Bronchial epithelial cell (primary cell): ENCODE measurements around the gene NYNRIN. TPM values are rescaled to one million over a fixed set of nuclear protein-coding genes. Genes with fewer than 3 reads are reported as not detected.
"Not testable (repeated sequence)": the region's sequence is repeated elsewhere in the genome, so short reads cannot be mapped to it uniquely, and the experiment has no call there.

Experiments
- DNase-seq: peaks from one replicate; pipeline ENCODE4 v3.0.0-alpha.2; 2010; ENCODE audit warnings: low read depth
- FAIRE-seq: peaks from 2 replicates; lab custom pipeline; 2011; peaks lifted over from hg19 to GRCh38; lab: Jason Lieb, UNC
- H3K27me3 ChIP-seq: 2 replicates; pipeline ENCODE4 v1.5.1; 2011; ENCODE audit warnings: low read length; ENCODE audit not compliant: control insufficient read depth, insufficient read depth
- H3K36me3 ChIP-seq: 2 replicates; pipeline ENCODE4 v1.5.1; 2011; ENCODE audit warnings: low read length; ENCODE audit not compliant: control insufficient read depth, insufficient read depth
- H3K4me3 ChIP-seq: 2 replicates; pipeline ENCODE4 v1.5.1; 2011; ENCODE audit warnings: mild to moderate bottlenecking, low read depth, low read length, control low read depth
- CTCF ChIP-seq: IDR thresholded peaks from 2 replicates; pipeline ENCODE4 v1.5.1; 2011; ENCODE audit warnings: mild to moderate bottlenecking, moderate library complexity, low read length, control low read depth, inconsistent platforms; ENCODE audit not compliant: insufficient read depth, severe bottlenecking
- total RNA-seq: library from RNA; depleted of rRNA; stranded (reverse); fragments of >200 nt; gene quantifications from 2 replicates; pipeline ENCODE4 v1.2.1, GENCODE V29; 2014

NYNRIN gene
- total RNA-seq, result 2.0 and 2.6 TPM in 2 replicates

- no peaks in the 10 kb centered on the region for H3K27me3 ChIP-seq
- TF ChIP-seq CTCF, result no peak
- H3K36me3 ChIP-seq, result no peaks in the 10 kb centered on the region
- peak within 1 kb of the TSS; percentile 43 for H3K4me3 ChIP-seq
- no peak for FAIRE-seq
- no peak for DNase-seq
These were observed at the start of gene NYNRIN for GRCh38 chr14:24398653-24399446. Gene NYNRIN, plus strand, starts transcription at chr14:24399003. Its CDS starts 244 bp downstream, at chr14:24399247.

- no peak for DNase-seq
- Histone ChIP-seq H3K36me3 (no peaks in the 10 kb centered on the region), H3K27me3 (no peaks in the 10 kb centered on the region), H3K4me3 (no peak overlapping the region)
- no peak for TF ChIP-seq CTCF
- FAIRE-seq, result no peak
These were observed 49.1 kb upstream of the NYNRIN start for GRCh38 chr14:24349742-24350141.

- no peak overlapping the region for H3K4me3 ChIP-seq
- no peaks in the 10 kb centered on the region for H3K36me3 ChIP-seq
- no peaks in the 10 kb centered on the region for H3K27me3 ChIP-seq
- DNase-seq (peak; percentile 58), FAIRE-seq (no peak)
- TF ChIP-seq CTCF, result no peak
These were observed 47.3 kb upstream of the NYNRIN start for GRCh38 chr14:24351517-24351916.

- peak; percentile 80 for DNase-seq
- H3K36me3 ChIP-seq, result no peaks in the 10 kb centered on the region
- no peak for TF ChIP-seq CTCF
- FAIRE-seq, result no peak
- no peaks in the 10 kb centered on the region for H3K27me3 ChIP-seq
- H3K4me3 ChIP-seq, result no peak overlapping the region
These were observed 45.0 kb upstream of the NYNRIN start for GRCh38 chr14:24353559-24354481.

GRCh38 chr14:24354482-24354825 is 44.3 kb upstream of the NYNRIN start:
- DNase-seq, FAIRE-seq, H3K4me3 ChIP-seq, H3K27me3 ChIP-seq, H3K36me3 ChIP-seq: not testable (repeated sequence)

- H3K36me3 ChIP-seq, result no peaks in the 10 kb centered on the region
- DNase-seq (no peak), FAIRE-seq (no peak)
- no peaks in the 10 kb centered on the region for H3K27me3 ChIP-seq
- no peak for TF ChIP-seq CTCF
- H3K4me3 ChIP-seq, result no peak overlapping the region
These were observed 43.8 kb upstream of the NYNRIN start for GRCh38 chr14:24355009-24355408.
